GM21360 (cell line): Measurements from ENCODE around the gene FOXK1.
"Not testable (repeated sequence)": the region's sequence is repeated elsewhere in the genome, so short reads cannot be mapped to it uniquely, and the experiment has no call there.

ENCODE experiments used
- ATAC-seq: cut with Tn5 transposase; IDR thresholded peaks from one replicate; pipeline ENCODE4 v1.9.1; 2021; ENCODE audit warnings: mild to moderate bottlenecking, moderate library complexity; ENCODE audit not compliant: unreplicated experiment

FOXK1 gene

GRCh38 chr7:4796453-4796852 lies 114.4 kb downstream of the FOXK1 start:
- no peak for ATAC-seq

DNA sequence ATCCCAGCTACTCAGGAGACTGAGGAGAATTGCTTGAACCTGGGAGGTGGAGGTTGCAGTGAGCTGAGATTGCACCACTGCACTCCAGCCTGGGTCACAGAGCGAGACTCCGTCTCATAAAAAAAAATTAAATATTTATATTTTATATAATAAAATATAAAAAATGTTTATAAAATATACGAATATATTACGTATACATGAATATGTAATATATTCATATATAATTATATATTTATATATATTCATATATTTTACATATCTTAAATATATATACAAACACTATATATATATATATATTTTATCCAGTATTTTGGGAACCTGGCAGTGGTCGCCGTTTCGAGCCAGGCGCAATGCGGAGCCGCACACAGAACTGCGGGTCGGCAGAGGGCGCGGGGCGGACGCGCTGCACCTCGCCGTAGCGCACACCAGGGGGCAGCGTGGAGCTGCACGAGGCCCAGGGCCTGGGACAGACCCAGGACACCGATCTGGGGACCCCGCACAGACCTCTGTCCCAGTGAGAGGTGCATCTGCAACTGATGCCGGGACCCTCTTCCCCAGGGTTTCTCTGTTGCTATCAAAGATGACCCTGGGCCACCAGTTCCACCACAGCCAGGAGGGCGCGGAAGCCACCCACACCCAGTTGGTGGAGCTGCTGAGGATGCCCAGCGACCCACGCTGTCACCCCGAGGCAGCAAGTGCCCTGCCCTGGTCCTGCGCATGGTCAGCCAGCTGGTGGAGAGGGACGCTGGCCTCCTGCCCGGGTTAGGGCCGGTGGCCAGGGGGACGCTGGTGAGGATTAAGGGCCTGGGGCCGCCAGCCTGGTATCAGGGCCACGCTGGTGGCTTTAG lies 116.0 kb downstream of the FOXK1 start:
- ATAC-seq, result peak; percentile 72

DNA sequence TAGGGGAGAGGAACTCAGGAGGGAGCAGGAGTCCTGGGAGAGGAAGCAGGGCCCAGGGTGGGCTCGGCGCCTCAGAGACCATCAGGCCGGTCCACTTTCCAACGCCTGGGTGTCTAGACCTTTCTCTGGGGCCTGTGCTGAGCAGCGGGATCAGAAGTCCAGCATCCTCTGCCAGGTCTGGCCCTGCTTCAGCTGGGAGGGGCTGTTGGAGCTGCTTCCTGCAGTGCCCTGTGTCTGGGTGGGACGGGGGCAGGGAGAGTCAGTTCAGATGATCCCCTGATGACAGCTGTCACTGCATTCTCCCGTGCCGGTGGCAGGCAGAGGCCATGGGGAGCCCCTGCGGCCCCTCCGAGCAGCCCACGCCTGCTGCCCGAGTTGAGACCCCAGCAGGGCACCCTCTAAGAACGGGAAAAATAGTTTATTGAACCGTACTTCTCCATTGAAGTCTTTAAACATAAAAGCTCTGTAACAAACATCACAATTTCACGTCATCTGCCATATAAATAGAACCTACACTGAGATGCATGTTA lies 116.7 kb downstream of the FOXK1 start:
- ATAC-seq, result no peak

- ATAC-seq, result no peak
These were observed 117.6 kb downstream of the FOXK1 start for GRCh38 chr7:4799508-4800268.

DNA sequence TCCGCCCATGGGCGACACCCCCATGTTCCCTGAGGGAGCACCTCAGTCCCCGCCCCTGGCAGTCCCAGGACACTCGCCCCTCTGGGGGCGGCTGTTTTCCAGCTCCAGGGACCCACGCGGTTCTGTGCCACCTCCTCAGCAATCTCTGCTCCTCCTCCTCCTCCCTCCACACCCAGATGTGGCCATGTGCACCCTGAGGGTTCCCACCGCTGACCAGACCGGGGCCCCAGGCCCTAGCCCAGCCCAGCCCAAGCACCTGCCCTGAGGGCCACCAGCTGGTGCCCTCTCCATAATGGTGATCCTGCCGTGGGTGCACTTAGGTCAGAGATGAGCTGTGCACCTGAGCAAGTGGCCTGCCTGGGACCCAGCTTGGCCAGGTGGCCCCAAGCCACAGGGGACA lies 118.4 kb downstream of the FOXK1 start:
- no peak for ATAC-seq

- no peak for ATAC-seq
These were observed 119.1 kb downstream of the FOXK1 start for GRCh38 chr7:4800926-4801838.

- ATAC-seq, result no peak
These were observed 119.7 kb downstream of the FOXK1 start for GRCh38 chr7:4801839-4802231.

DNA sequence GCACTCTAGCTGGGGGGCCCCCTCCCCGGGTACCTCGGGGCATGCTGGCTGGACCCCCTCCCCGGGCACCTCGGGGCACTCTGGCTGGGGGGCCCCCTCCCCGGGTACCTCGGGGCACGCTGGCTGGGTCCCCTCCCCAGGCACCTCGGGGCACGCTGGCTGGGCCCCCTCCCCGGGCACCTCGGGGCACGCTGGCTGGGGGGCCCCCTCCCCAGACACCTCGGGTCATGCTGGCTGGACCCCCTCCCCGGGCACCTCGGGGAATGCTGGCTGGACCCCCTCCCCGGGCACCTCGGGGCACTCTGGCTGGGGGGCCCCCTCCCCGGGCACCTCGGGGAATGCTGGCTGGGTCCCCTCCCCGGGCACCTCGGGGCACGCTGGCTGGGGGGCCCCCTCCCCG lies 120.5 kb downstream of the FOXK1 start:
- not testable (repeated sequence) for ATAC-seq

- ATAC-seq, result no peak
These were observed 121.5 kb downstream of the FOXK1 start for GRCh38 chr7:4803397-4804241.

DNA sequence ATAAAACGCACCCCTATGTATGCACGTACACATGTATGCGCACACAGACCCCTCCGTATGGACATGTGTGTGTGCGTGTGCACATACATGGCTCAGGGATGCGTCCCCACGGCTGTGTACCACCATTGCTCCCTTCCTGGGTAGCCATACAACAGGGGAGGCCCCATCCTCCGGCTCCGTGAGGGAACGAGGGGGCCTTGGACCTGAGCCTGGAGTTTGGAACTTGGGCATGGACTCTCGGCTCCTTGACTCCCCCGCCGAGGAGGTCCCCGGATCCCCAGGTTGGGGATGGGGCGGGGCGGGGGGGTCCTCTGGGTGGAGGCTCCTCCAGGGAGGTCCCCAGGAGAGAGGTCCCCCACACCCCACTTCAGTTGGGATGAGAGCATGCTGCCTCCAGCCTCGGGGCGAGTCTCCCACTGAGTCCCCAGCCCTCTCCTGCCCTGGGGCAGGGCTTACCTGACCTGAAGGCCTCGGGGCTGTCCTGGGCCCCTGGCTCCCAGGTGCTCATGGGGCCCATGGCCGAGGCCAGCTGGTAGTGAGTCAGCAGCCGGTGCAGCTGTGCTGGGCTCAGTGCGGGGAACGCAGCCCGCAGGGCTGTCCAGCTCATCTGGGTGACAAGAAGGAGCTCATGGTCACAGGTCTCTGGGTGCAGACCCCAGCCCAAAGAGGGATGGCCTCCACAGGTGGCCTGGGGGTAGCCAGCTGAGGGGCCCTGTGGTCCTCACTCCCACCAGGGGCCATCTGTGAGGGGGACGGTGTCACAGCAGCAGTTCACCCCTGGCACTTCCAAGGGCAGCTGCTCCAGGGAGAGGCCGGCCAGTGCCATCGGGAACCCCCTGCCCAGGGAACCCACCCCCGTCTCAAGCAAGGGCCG lies 123.3 kb downstream of the FOXK1 start:
- ATAC-seq, result no peak

- no peak for ATAC-seq
These were observed 123.8 kb downstream of the FOXK1 start for GRCh38 chr7:4805984-4806300.

GRCh38 chr7:4806983-4807597 lies 125.0 kb downstream of the FOXK1 start:
- ATAC-seq, result no peak

- no peak for ATAC-seq
These were observed 125.5 kb downstream of the FOXK1 start for GRCh38 chr7:4807598-4808016.

GRCh38 chr7:4808026-4808425 lies 125.9 kb downstream of the FOXK1 start:
- no peak for ATAC-seq

- ATAC-seq, result no peak
These were observed 126.5 kb downstream of the FOXK1 start for GRCh38 chr7:4808565-4808964.

DNA sequence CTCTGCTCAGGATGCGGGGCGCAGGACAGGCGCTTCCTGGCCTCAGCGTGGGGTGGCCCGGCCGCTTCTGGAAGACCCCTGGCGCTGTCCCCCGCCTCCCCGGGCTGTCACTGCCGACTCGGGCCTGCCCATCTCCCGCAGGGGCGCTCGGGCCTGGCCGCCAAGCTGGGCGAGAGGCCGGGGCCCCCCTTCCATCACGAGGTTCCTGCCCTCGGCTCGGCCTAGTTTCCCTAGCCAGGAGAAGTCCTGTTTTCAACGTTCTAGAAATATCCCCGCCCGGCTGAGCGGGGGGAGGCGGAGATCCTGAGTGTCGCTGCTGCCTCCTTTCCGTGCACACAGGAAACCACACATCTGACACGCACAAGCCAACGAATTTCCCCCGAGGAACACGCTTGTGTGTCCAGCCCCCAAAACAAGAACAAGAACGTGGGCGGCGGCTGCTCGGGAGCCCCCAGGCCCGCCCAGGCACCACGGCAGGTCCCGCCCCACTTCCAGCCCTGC lies 127.0 kb downstream of the FOXK1 start:
- ATAC-seq, result no peak

DNA sequence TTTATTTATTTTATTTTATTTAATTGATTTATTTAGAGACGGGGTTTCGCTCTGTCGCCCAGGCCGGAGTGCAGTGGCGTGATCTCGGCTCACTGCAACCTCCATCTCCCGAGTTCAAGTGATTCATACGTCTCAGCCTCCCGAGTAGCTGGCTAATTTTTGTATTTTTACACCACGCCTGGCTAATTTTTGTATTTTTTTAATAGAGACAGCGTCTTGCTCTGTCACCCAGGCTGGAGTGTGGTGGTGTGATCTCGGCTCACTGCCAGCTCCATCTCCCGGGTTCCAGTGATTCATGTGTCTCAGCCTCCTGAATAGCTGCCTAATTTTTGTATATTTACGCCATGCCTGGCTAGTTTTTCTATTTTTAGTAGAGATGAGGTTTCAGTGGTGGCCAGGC lies 127.6 kb downstream of the FOXK1 start:
- no peak for ATAC-seq

GRCh38 chr7:4814433-4814832 lies 132.3 kb downstream of the FOXK1 start:
- no peak for ATAC-seq

DNA sequence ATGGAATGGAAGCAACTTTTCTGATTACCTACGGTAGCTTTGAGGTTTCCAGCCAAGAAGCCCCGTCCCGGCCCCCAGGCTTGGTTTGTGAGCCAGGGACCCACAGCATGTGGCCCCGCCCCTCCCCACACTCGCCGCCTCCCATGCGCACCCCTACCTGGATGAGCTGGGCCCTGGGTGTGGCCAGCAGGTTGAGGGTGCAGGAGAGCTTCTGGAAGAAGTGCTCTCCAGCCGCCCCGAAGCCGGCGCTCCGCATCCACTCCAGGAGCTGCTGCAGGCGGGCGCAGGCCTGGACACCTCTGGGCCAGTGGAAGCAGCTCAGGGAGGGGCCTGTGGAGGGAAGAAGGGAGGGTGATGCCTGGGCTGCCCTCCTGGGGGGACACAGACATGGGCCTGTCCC lies 133.0 kb downstream of the FOXK1 start:
- ATAC-seq, result no peak
